HCT116 (cell line): ENCODE data around the gene CBS. TPM values are rescaled to one million over a fixed set of nuclear protein-coding genes. Genes with fewer than 3 reads are reported as not detected.

Source experiments
- ATAC-seq: fragments of 200-7000 bp; cut with Tn5 transposase; 2 replicates; pipeline ENCODE4 v1.9.1; 2020; ENCODE audit warnings: mild to moderate bottlenecking, moderate library complexity
- BruUV-seq: library from RNA; stranded (reverse); fragments of 400-500 nt; replicated peaks from 2 replicates; lab custom pipeline; 2021; lab: Mats Ljungman, UMichigan
- CTCF ChIA-PET: fragments of 300-600 bp; sonication (Branson Sonifier 250); formaldehyde crosslinking; loops from one replicate; lab custom pipeline; 2021; ENCODE audit warnings: antibody characterized with exemption; lab: Charles Lee
- POLR2A ChIA-PET: fragments of 300-600, 350-600 bp; sonication (Branson Sonifier 250); formaldehyde crosslinking; loops from one replicate; lab custom pipeline; 2021; ENCODE audit warnings: antibody characterized with exemption; lab: Charles Lee
- RAD21 ChIA-PET, 2 experiments: fragments of 300-600 bp; sonication (Branson Sonifier 250); formaldehyde crosslinking; loops; one replicate each; lab custom pipeline; 2023; ENCODE audit warnings: low total read pairs in 2 of 2; ENCODE audit not compliant: uncharacterized antibody in 2 of 2, unreplicated experiment in 2 of 2, low non-redundant PET in 1 of 2; lab: Charles Lee
- DNase-seq: peaks from one replicate; pipeline ENCODE4 v3.0.0-alpha.2; 2010; ENCODE audit warnings: low read depth, low spot score
- H2AFZ ChIP-seq: fragments of 200-600 bp; shearing (Covaris generic), sonication (generic); 2 replicates; pipeline ENCODE4 v1.6.1; 2017; ENCODE audit warnings: low read depth, mixed run types, mixed read lengths, antibody characterized with exemption, low read length; ENCODE audit not compliant: poor library complexity, severe bottlenecking
- H3K27ac ChIP-seq: 2 replicates; pipeline ENCODE4 v1.5.1; 2012; ENCODE audit warnings: low read depth, low read length
- H3K27me3 ChIP-seq: fragments of 200-600 bp; sonication (generic); 2 replicates; pipeline ENCODE4 v1.6.1; 2016; ENCODE audit warnings: mixed run types, low read length, mixed read lengths; ENCODE audit not compliant: insufficient read depth
- H3K36me3 ChIP-seq, 2 experiments: fragments of 200-500 bp in 1 of 2; fragments of 200-600 bp in 1 of 2; sonication (Bioruptor generic) in 1 of 2; sonication (generic) in 1 of 2; 2 replicates each; pipeline versions ENCODE4 v1.5.1 to v1.6.1; 2014 to 2016; ENCODE audit warnings: low read length in 2 of 2, inconsistent platforms in 1 of 2, mixed read lengths in 1 of 2, mixed run types in 1 of 2; ENCODE audit not compliant: insufficient read depth in 2 of 2, control insufficient read depth in 1 of 2
- H3K4me1 ChIP-seq, 2 experiments: fragments of 200-600 bp in 1 of 2; sonication (generic) in 1 of 2; 2 replicates each; pipeline versions ENCODE4 v1.5.1 to v1.6.1; 2012 to 2017; ENCODE audit warnings: low read length in 2 of 2, inconsistent platforms in 1 of 2, mild to moderate bottlenecking in 1 of 2, mixed read lengths in 1 of 2, mixed run types in 1 of 2, moderate library complexity in 1 of 2; ENCODE audit not compliant: insufficient read depth in 2 of 2, control insufficient read depth in 1 of 2
- H3K4me2 ChIP-seq: fragments of 200-600 bp; sonication (generic); 2 replicates; pipeline ENCODE4 v1.6.1; 2017; ENCODE audit warnings: mixed run types, low read length, mixed read lengths
- H3K4me3 ChIP-seq, 2 experiments: fragments of 200-600 bp in 1 of 2; sonication (generic) in 1 of 2; replicated peaks in 1 of 2; 2 replicates each; pipeline ENCODE4 v1.5.1; 2011 to 2016; ENCODE audit warnings: low read length in 2 of 2, control low read depth in 1 of 2, low read depth in 1 of 2, mild to moderate bottlenecking in 1 of 2, mixed read lengths in 1 of 2, mixed run types in 1 of 2
- H3K79me2 ChIP-seq: fragments of 200-600 bp; sonication (generic); 2 replicates; pipeline ENCODE4 v1.6.1; 2017; ENCODE audit warnings: mild to moderate bottlenecking, mixed run types, low read length, moderate library complexity, mixed read lengths; ENCODE audit not compliant: insufficient read depth
- H3K9ac ChIP-seq: fragments of 200-600 bp; sonication (generic); 2 replicates; pipeline ENCODE4 v1.6.1; 2016; ENCODE audit warnings: low read length, mixed read lengths
- H3K9me2 ChIP-seq: fragments of 200-600 bp; sonication (generic), shearing (Covaris generic); 2 replicates; pipeline ENCODE4 v1.6.1; 2017; ENCODE audit warnings: mixed run types, mild to moderate bottlenecking, moderate library complexity; ENCODE audit not compliant: insufficient read depth
- H3K9me3 ChIP-seq, 2 experiments: fragments of 200-500 bp in 1 of 2; fragments of 200-600 bp in 1 of 2; sonication (Bioruptor generic) in 1 of 2; sonication (generic) in 1 of 2; 2 replicates each; pipeline ENCODE4 v1.6.1; 2014 to 2017; ENCODE audit warnings: low read length in 2 of 2, mixed read lengths in 2 of 2, inconsistent platforms in 1 of 2, low read depth in 1 of 2, mild to moderate bottlenecking in 1 of 2, mixed run types in 1 of 2, moderate library complexity in 1 of 2; ENCODE audit not compliant: control insufficient read depth in 1 of 2, insufficient read depth in 1 of 2
- H4K20me1 ChIP-seq: fragments of 200-600 bp; sonication (generic), shearing (Covaris generic); 2 replicates; pipeline ENCODE4 v1.6.1; 2017; ENCODE audit warnings: mixed run types, mild to moderate bottlenecking, moderate library complexity; ENCODE audit not compliant: insufficient read depth
- ATF3 ChIP-seq: IDR thresholded peaks from 2 replicates; pipeline ENCODE4 v1.6.1; 2012
- CBX3 ChIP-seq: IDR thresholded peaks from 2 replicates; pipeline ENCODE4 v1.6.1; 2012; ENCODE audit warnings: low read depth
- CEBPB ChIP-seq: IDR thresholded peaks from 2 replicates; pipeline ENCODE4 v1.6.1; 2012; ENCODE audit warnings: low read depth
- CTCF ChIP-seq, 3 experiments: fragments of 200-600 bp in 1 of 3; sonication (generic) in 1 of 3; IDR thresholded peaks in 2 of 3; conservative IDR thresholded peaks in 1 of 3; 2 replicates each; pipeline ENCODE4 v1.5.1; 2012 to 2017; ENCODE audit warnings: low read depth in 2 of 3, low read length in 2 of 3, antibody characterized with exemption in 1 of 3, borderline replicate concordance in 1 of 3, control low read depth in 1 of 3, mild to moderate bottlenecking in 1 of 3, mixed read lengths in 1 of 3, mixed run types in 1 of 3, moderate library complexity in 1 of 3; ENCODE audit not compliant: insufficient read depth in 1 of 3
- EGR1 ChIP-seq: IDR thresholded peaks from 2 replicates; pipeline ENCODE4 v1.6.1; 2012; ENCODE audit warnings: low read depth
- EZH2 ChIP-seq: fragments of 200-600 bp; sonication (generic); IDR thresholded peaks from 2 replicates; pipeline ENCODE4 v1.6.1; 2017; ENCODE audit warnings: antibody characterized with exemption, mixed run types
- EZH2phosphoT487 ChIP-seq: fragments of 200-600 bp; IDR thresholded peaks from 2 replicates; pipeline ENCODE4 v1.6.1; 2018; ENCODE audit warnings: antibody characterized with exemption, borderline replicate concordance
- FOSL1 ChIP-seq: IDR thresholded peaks from 2 replicates; pipeline ENCODE4 v1.6.1; 2012; ENCODE audit warnings: low read depth
- JUND ChIP-seq: IDR thresholded peaks from 2 replicates; pipeline ENCODE4 v1.6.1; 2012
- MAX ChIP-seq: IDR thresholded peaks from 2 replicates; pipeline ENCODE4 v1.6.1; 2012
- POLR2A ChIP-seq: IDR thresholded peaks from 2 replicates; pipeline ENCODE4 v1.7.0; 2011; ENCODE audit warnings: borderline replicate concordance; ENCODE audit not compliant: insufficient read depth, insufficient read length; ENCODE audit errors: extremely low read depth
- POLR2AphosphoS5 ChIP-seq: IDR thresholded peaks from 2 replicates; pipeline ENCODE4 v1.6.1; 2011; ENCODE audit warnings: mild to moderate bottlenecking, low read depth, low read length, moderate library complexity
- RAD21 ChIP-seq: IDR thresholded peaks from 2 replicates; pipeline ENCODE4 v1.6.1; 2012; ENCODE audit warnings: low read depth, mild to moderate bottlenecking
- REST ChIP-seq: IDR thresholded peaks from 2 replicates; pipeline ENCODE4 v1.6.1; 2012; ENCODE audit warnings: low read depth
- SIN3A ChIP-seq: IDR thresholded peaks from 2 replicates; pipeline ENCODE4 v1.6.1; 2012; ENCODE audit warnings: low read depth
- SP1 ChIP-seq: IDR thresholded peaks from 2 replicates; pipeline ENCODE4 v1.6.1; 2012; ENCODE audit warnings: low read depth
- TCF7L2 ChIP-seq: IDR thresholded peaks from 2 replicates; pipeline ENCODE4 v1.7.0; 2011; ENCODE audit warnings: borderline replicate concordance, inconsistent platforms; ENCODE audit not compliant: insufficient read depth, insufficient read length; ENCODE audit errors: extremely low read depth
- YY1 ChIP-seq: IDR thresholded peaks from 2 replicates; pipeline ENCODE4 v1.6.1; 2011; ENCODE audit warnings: low read length, low read depth, moderate library complexity, mild to moderate bottlenecking; ENCODE audit not compliant: insufficient replicate concordance; ENCODE audit errors: extremely low read depth
- ZBTB33 ChIP-seq: IDR thresholded peaks from 2 replicates; pipeline ENCODE4 v1.6.1; 2011; ENCODE audit warnings: mild to moderate bottlenecking, low read length, moderate library complexity; ENCODE audit not compliant: insufficient replicate concordance; ENCODE audit errors: extremely low read depth
- ZNF274 ChIP-seq: fragments of 200-500 bp; sonication (Bioruptor generic); IDR thresholded peaks from 2 replicates; pipeline ENCODE4 v1.6.1; 2014; ENCODE audit warnings: mild to moderate bottlenecking, low read depth, low read length, inconsistent platforms
- intact Hi-C: fragments of 100-400 bp; cut with micrococcal nuclease; formaldehyde crosslinking; loops from 2 replicates; pipeline ENCODE4 v1.10.0; 2022
- total RNA-seq: library from RNA; stranded (reverse); gene quantifications from one replicate; pipeline ENCODE4 v1.2.1, GENCODE V29; 2021; ENCODE audit not compliant: unreplicated experiment

CBS gene
- total RNA-seq, 1 experiment from 2014 or later = 1.4 TPM

GRCh38 chr21:43018519-43018918 lies 57.1 kb downstream of the CBS start:
- no peaks in the 10 kb centered on the region for H3K79me2 ChIP-seq
- H3K9me2 ChIP-seq = no peaks in the 10 kb centered on the region
- ChIA-PET RAD21 (no interaction called here), POLR2A (no interaction called here), CTCF (no interaction called here)
- no peaks in the 10 kb centered on the region for H3K27me3 ChIP-seq
- H3K4me1 ChIP-seq = no peaks in the 10 kb centered on the region
- H3K4me3 ChIP-seq = no peak overlapping the region
- no peaks in the 10 kb centered on the region; a peak in 2 of 4 replicates for H3K36me3 ChIP-seq
- intact Hi-C loops = no loop called here
- BruUV-seq = no TSS peak
- TF ChIP-seq REST = no peak
- no peak for TF ChIP-seq TCF7L2
- TF ChIP-seq ZNF274 = no peak
- TF ChIP-seq EGR1 = no peak
- TF ChIP-seq EZH2 = no peak
- TF ChIP-seq POLR2A = no peak
- TF ChIP-seq SP1 = no peak
- TF ChIP-seq CBX3 = no peak
- TF ChIP-seq FOSL1 = no peak
- no peak for TF ChIP-seq RAD21
- no peak for TF ChIP-seq CEBPB
- TF ChIP-seq ATF3 = no peak
- no peak for TF ChIP-seq POLR2AphosphoS5
- no peak for TF ChIP-seq JUND
- TF ChIP-seq MAX = no peak
- TF ChIP-seq EZH2phosphoT487 = no peak
- TF ChIP-seq SIN3A = no peak
- TF ChIP-seq YY1 = no peak
- no peak for TF ChIP-seq CTCF (IDR thresholded peaks at IDR 0.05 in 2 of 3, conservative IDR thresholded peaks at IDR 0.05 in 1 of 3; ENCODE audit: borderline replicate concordance in 1 of 3, insufficient read depth in 1 of 3, low read depth in 2 of 3, low read length in 2 of 3)
- TF ChIP-seq ZBTB33 = no peak
- H2AFZ ChIP-seq = no peak overlapping the region
- no peaks in the 10 kb centered on the region for H3K9me3 ChIP-seq
- H3K27ac ChIP-seq = no peak overlapping the region
- no peaks in the 10 kb centered on the region for H4K20me1 ChIP-seq
- no peak for DNase-seq
- H3K9ac ChIP-seq = no peak overlapping the region
- H3K4me2 ChIP-seq = no peak overlapping the region
- no peak for ATAC-seq
